PFSK-1 (cell line): ENCODE measurements around the gene LYPLA2.

Experiments
- FOXP2 ChIP-seq: optimal IDR thresholded peaks from 2 replicates; pipeline ENCODE3; 2011; ENCODE audit warnings: borderline replicate concordance, control low read depth, inconsistent platforms; ENCODE audit not compliant: insufficient read depth; ENCODE audit errors: extremely low read length, extremely low read depth
- POLR2AphosphoS5 ChIP-seq: IDR thresholded peaks from 2 replicates; pipeline ENCODE4 v1.6.1; 2012; ENCODE audit warnings: low read depth, mild to moderate bottlenecking, control low read depth, low read length, moderate library complexity
- SIN3A ChIP-seq: IDR thresholded peaks from 2 replicates; pipeline ENCODE4 v1.6.1; 2012; ENCODE audit warnings: mild to moderate bottlenecking, low read length, moderate library complexity, borderline replicate concordance; ENCODE audit not compliant: insufficient read depth
- TAF1 ChIP-seq: IDR thresholded peaks from 2 replicates; pipeline ENCODE4 v1.6.1; 2012; ENCODE audit warnings: low read length, control low read depth, borderline replicate concordance; ENCODE audit not compliant: insufficient read depth
- TF ChIP-seq, protein P1 (sequence below), 2 experiments: IDR thresholded peaks; 2 replicates each; pipeline versions ENCODE4 v1.6.1 to v1.8.0; 2011 to 2012; ENCODE audit warnings: low read depth in 2 of 2, low read length in 2 of 2, control low read depth in 1 of 2, inconsistent platforms in 1 of 2, mild to moderate bottlenecking in 1 of 2, moderate library complexity in 1 of 2; ENCODE audit not compliant: insufficient read depth in 1 of 2

The LYPLA2 gene

DNA sequence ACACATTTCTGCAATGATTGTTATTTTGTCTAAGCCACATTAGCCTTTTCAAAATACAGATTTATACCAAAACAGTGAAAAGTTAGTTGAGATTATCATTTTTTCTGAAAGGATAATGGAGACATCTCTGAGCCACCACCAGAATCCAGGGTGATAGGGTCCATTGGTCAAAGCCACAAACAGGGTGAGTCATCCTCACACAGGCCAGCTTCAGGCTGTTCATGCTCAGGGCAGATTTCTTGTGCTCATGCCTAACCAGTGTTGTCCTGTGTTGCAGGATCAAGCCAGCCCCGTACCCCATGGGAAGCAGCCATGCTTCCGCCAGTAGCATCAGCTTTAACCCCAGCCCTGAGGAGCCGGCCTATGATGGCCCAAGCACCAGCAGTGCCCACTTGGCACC lies 34.3 kb upstream of the LYPLA2 start:
- TF ChIP-seq TAF1, result no peak
- no peak for TF ChIP-seq SIN3A
- no peak for TF ChIP-seq POLR2AphosphoS5
- no peak for TF ChIP-seq FOXP2
- TF ChIP-seq, protein P1, sequence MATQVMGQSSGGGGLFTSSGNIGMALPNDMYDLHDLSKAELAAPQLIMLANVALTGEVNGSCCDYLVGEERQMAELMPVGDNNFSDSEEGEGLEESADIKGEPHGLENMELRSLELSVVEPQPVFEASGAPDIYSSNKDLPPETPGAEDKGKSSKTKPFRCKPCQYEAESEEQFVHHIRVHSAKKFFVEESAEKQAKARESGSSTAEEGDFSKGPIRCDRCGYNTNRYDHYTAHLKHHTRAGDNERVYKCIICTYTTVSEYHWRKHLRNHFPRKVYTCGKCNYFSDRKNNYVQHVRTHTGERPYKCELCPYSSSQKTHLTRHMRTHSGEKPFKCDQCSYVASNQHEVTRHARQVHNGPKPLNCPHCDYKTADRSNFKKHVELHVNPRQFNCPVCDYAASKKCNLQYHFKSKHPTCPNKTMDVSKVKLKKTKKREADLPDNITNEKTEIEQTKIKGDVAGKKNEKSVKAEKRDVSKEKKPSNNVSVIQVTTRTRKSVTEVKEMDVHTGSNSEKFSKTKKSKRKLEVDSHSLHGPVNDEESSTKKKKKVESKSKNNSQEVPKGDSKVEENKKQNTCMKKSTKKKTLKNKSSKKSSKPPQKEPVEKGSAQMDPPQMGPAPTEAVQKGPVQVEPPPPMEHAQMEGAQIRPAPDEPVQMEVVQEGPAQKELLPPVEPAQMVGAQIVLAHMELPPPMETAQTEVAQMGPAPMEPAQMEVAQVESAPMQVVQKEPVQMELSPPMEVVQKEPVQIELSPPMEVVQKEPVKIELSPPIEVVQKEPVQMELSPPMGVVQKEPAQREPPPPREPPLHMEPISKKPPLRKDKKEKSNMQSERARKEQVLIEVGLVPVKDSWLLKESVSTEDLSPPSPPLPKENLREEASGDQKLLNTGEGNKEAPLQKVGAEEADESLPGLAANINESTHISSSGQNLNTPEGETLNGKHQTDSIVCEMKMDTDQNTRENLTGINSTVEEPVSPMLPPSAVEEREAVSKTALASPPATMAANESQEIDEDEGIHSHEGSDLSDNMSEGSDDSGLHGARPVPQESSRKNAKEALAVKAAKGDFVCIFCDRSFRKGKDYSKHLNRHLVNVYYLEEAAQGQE (IDR thresholded peaks at IDR 0.05; ENCODE audit: insufficient read depth in 1 of 2, low read depth in 2 of 2, low read length in 2 of 2), result no peak

DNA sequence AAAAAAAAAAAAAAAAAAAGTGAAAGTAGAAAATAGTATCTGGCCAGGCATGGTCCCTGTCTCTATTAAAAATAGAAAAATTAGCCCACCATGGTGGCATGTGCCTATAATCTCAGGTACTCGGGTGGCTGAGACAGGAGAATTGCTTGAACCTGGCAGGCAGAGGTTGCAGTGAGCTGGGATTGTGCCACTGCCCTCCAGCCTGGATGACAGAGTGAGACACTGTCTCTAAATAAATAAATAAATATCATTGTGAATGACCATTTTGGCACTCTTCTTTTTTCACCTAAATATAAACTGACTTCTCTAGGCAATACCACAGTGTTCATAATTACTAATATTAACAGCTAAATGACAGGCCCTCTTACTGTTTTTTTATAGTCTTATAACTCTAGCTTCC lies 33.1 kb upstream of the LYPLA2 start:
- TF ChIP-seq FOXP2 (no peak), SIN3A (no peak), POLR2AphosphoS5 (no peak), TAF1 (no peak)
- TF ChIP-seq, protein P1 (IDR thresholded peaks at IDR 0.05; ENCODE audit: insufficient read depth in 1 of 2, low read depth in 2 of 2, low read length in 2 of 2), result no peak

DNA sequence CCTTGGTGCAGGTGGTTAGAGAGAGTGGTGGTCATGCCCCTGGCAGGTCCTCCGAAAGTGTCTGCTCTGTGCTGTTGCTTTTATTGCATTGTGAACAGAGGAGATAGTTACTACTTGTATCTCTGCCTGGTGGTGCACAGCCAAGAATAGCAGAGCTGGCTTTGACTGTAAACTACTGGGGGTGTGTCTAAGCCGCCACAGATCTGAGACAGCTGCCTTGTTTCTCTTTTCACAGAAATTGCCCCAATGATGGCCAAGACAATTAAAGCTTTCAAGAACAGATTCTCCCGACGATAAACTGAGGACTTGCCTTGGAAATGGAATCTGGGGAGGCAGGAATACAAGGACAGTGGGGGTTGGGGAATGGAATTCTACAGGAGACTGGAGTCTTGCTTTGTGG lies 31.7 kb upstream of the LYPLA2 start:
- TF ChIP-seq, protein P1 (IDR thresholded peaks at IDR 0.05; ENCODE audit: insufficient read depth in 1 of 2, low read depth in 2 of 2, low read length in 2 of 2), result no peak
- no peak for TF ChIP-seq SIN3A
- no peak for TF ChIP-seq FOXP2
- no peak for TF ChIP-seq POLR2AphosphoS5
- no peak for TF ChIP-seq TAF1

DNA sequence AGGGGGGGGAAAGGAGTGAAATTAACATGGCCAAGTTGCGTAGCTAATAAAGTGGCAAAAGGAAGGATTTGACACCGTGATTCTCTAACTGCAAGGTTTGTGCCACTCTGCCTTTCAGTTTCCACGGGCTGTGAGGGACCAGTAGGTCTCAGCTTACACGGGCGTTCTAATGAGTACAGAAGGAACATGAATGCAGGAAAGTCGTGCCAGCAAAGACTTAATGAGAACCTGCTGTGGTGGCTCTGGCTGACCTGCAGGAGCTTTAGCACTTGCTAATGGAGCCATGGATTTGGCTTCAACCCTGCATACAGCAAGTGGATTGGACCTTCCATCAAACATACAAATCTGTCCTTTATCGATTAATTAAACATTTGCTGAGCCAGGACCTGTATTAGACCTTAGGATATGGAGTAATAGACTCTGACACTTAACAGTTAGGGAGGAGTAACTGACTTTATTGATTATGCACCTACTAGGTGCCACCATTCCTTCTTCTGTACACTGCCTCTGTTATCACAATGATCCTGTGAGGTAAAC lies 27.8 kb upstream of the LYPLA2 start:
- TF ChIP-seq SIN3A, result no peak
- no peak for TF ChIP-seq POLR2AphosphoS5
- TF ChIP-seq, protein P1 (IDR thresholded peaks at IDR 0.05; ENCODE audit: insufficient read depth in 1 of 2, low read depth in 2 of 2, low read length in 2 of 2), result no peak
- no peak for TF ChIP-seq TAF1

DNA sequence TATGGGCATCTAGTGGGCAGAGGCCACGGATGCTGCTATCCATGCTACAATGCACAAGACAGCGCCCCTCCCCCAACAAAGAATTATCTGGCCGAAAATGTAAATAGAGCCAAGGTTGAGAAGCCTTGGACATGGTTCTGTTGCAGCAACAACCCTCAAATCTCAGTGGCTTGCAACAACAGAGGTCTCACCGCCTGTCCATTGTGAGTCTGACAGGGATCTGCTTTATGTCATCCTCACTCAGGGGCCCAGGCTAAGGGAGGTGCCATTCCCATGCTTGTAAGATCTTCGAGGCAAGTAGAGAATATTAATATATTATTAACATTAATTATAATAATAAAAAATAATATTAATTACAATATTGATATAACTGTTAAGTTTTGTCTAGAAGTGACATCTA lies 22.2 kb upstream of the LYPLA2 start:
- TF ChIP-seq, protein P1 (IDR thresholded peaks at IDR 0.05; ENCODE audit: insufficient read depth in 1 of 2, low read depth in 2 of 2, low read length in 2 of 2), result no peak
- TF ChIP-seq FOXP2 (no peak), TAF1 (no peak)
